Measurements from ENCODE around the gene BLOC1S2. TPM values are rescaled to one million over a fixed set of nuclear protein-coding genes. Genes with fewer than 3 reads are reported as not detected.
"Not testable (repeated sequence)": the region's sequence is repeated elsewhere in the genome, so short reads cannot be mapped to it uniquely, and the experiment has no call there.

Gene BLOC1S2
- total and polyA plus RNA-seq, 4 donors: 18.0 to 54.2 (median 47.1) TPM

GRCh38 chr10:100289641-100290040 is 3.2 kb upstream of the BLOC1S2 start:
- no peak for TF ChIP-seq CTCF (IDR thresholded peaks at IDR 0.05; ENCODE audit: control extremely low read depth, extremely low read depth)
- Histone ChIP-seq H3K9me3 (ENCODE audit: control insufficient read depth in 4 of 4, insufficient read depth in 3 of 4, low read length in 3 of 4) (no peaks in the 10 kb centered on the region), H3K4me1 (ENCODE audit: control insufficient read depth in 5 of 5, insufficient read depth in 5 of 5, low read length in 5 of 5) (peaks cover 0 to 12% (median 3%) of the 10 kb centered on the region in 5 donors), H3K27me3 (ENCODE audit: control insufficient read depth in 3 of 3, insufficient read depth in 3 of 3, low read length in 2 of 3) (peaks cover 0 to 9% (median 4%) of the 10 kb centered on the region in 3 donors), H3K4me3 (no peak overlapping the region), H3K36me3 (ENCODE audit: control insufficient read depth in 4 of 4, insufficient read depth in 4 of 4, low read length in 4 of 4) (peaks cover 0 to 3% (median 0%) of the 10 kb centered on the region in 4 donors), H3K27ac (ENCODE audit: low read depth in 1 of 2, low read length in 1 of 2) (no peak overlapping the region), H3K9ac (ENCODE audit: insufficient read depth in 1 of 2, low read length in 2 of 2) (no peak overlapping the region)
- no peak for ATAC-seq (ENCODE audit: insufficient read depth, low FRiP score)
- 76 to 83% methylated on average over 2 of the region's 2 CpGs for WGBS, 2 donors
- DNase-seq: no peak

DNA sequence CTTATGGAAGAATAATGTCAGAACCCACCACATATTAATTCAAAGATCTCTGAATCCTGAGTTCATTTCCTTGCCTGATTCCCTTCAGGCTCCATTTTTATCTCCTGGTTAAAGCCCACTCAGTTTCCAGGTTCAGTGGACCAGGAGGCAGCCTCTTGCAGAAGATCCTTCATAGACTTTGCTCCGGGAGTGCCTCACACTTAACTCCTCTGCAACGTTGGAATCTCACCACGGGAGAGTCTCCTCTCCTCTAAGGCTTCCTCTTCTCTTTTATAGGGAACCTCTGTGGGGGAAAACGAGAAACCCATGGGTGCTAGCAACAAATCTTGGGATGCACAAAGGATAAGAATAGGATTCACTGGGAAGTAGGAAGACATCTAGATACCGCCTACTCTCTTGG is 1.7 kb upstream of the BLOC1S2 start:
- no peak overlapping the region for H3K4me3 ChIP-seq
- no peak overlapping the region for H3K9ac ChIP-seq (ENCODE audit: insufficient read depth in 1 of 2, low read length in 2 of 2)
- peaks cover 0 to 7% (median 4%) of the 10 kb centered on the region in 3 donors for H3K27me3 ChIP-seq (ENCODE audit: control insufficient read depth in 3 of 3, insufficient read depth in 3 of 3, low read length in 2 of 3)
- ATAC-seq (ENCODE audit: insufficient read depth, low FRiP score) (no peak), DNase-seq (no peak)
- TF ChIP-seq CTCF (IDR thresholded peaks at IDR 0.05; ENCODE audit: control extremely low read depth, extremely low read depth): no peak
- no peaks in the 10 kb centered on the region for H3K9me3 ChIP-seq (ENCODE audit: control insufficient read depth in 4 of 4, insufficient read depth in 3 of 4, low read length in 3 of 4)
- no peak overlapping the region for H3K27ac ChIP-seq (ENCODE audit: low read depth in 1 of 2, low read length in 1 of 2)
- peaks cover 0 to 12% (median 3%) of the 10 kb centered on the region in 5 donors for H3K4me1 ChIP-seq (ENCODE audit: control insufficient read depth in 5 of 5, insufficient read depth in 5 of 5, low read length in 5 of 5)
- peaks cover 0 to 3% (median 1%) of the 10 kb centered on the region in 4 donors for H3K36me3 ChIP-seq (ENCODE audit: control insufficient read depth in 4 of 4, insufficient read depth in 4 of 4, low read length in 4 of 4)
- WGBS, 2 donors: 82 to 87% methylated on average over 5 of the region's 5 CpGs

- H3K4me3 ChIP-seq: no peak overlapping the region
- 95 to 99% methylated on average over 6 of the region's 6 CpGs for WGBS, 2 donors
- H3K27ac ChIP-seq (ENCODE audit: low read depth in 1 of 2, low read length in 1 of 2): no peak overlapping the region
Observed at GRCh38 chr10:100287756-100288155, 1.3 kb upstream of the BLOC1S2 start.

GRCh38 chr10:100285326-100285725 is 1.2 kb downstream of the BLOC1S2 start:
- Histone ChIP-seq H3K4me1 (ENCODE audit: control insufficient read depth in 5 of 5, insufficient read depth in 5 of 5, low read length in 5 of 5) (peaks cover 0 to 12% (median 3%) of the 10 kb centered on the region in 5 donors), H3K27ac (ENCODE audit: low read depth in 1 of 2, low read length in 1 of 2) (peak overlapping the region in 1 of 2 donors; percentile 90), H3K36me3 (ENCODE audit: control insufficient read depth in 4 of 4, insufficient read depth in 4 of 4, low read length in 4 of 4) (peaks cover 0 to 15% (median 3%) of the 10 kb centered on the region in 4 donors)
- DNase-seq; H3K27me3 ChIP-seq (ENCODE audit: control insufficient read depth in 3 of 3, insufficient read depth in 3 of 3, low read length in 2 of 3); ATAC-seq (ENCODE audit: insufficient read depth, low FRiP score); H3K4me3 ChIP-seq; H3K9me3 ChIP-seq (ENCODE audit: control insufficient read depth in 4 of 4, insufficient read depth in 3 of 4, low read length in 3 of 4); H3K9ac ChIP-seq (ENCODE audit: insufficient read depth in 1 of 2, low read length in 2 of 2): not testable (repeated sequence)
- WGBS, 2 donors: 85 to 86% methylated on average over 12 of the region's 12 CpGs

More at GRCh38 chr10:100287756-100288155, 1.3 kb upstream of the BLOC1S2 start:
- ATAC-seq (ENCODE audit: insufficient read depth, low FRiP score) (no peak), DNase-seq (no peak)
- peaks cover 0 to 4% (median 2%) of the 10 kb centered on the region in 3 donors for H3K27me3 ChIP-seq (ENCODE audit: control insufficient read depth in 3 of 3, insufficient read depth in 3 of 3, low read length in 2 of 3)
- H3K9ac ChIP-seq (ENCODE audit: insufficient read depth in 1 of 2, low read length in 2 of 2): no peak overlapping the region
- H3K36me3 ChIP-seq (ENCODE audit: control insufficient read depth in 4 of 4, insufficient read depth in 4 of 4, low read length in 4 of 4): peaks cover 0 to 6% (median 3%) of the 10 kb centered on the region in 4 donors
- no peaks in the 10 kb centered on the region for H3K9me3 ChIP-seq (ENCODE audit: control insufficient read depth in 4 of 4, insufficient read depth in 3 of 4, low read length in 3 of 4)
- no peak for TF ChIP-seq CTCF (IDR thresholded peaks at IDR 0.05; ENCODE audit: control extremely low read depth, extremely low read depth)
- H3K4me1 ChIP-seq (ENCODE audit: control insufficient read depth in 5 of 5, insufficient read depth in 5 of 5, low read length in 5 of 5): peaks cover 0 to 12% (median 3%) of the 10 kb centered on the region in 5 donors

All from lung (tissue), 12 donors.